HG03342 (cell line): ENCODE data around the gene SLC44A4.
"Not testable (repeated sequence)": the region's sequence is repeated elsewhere in the genome, so short reads cannot be mapped to it uniquely, and the experiment has no call there.

Experiments used
- ATAC-seq: cut with Tn5 transposase; IDR thresholded peaks from one replicate; pipeline ENCODE4 v1.9.1; 2021; ENCODE audit warnings: mild to moderate bottlenecking, moderate library complexity; ENCODE audit not compliant: unreplicated experiment

Gene SLC44A4

DNA sequence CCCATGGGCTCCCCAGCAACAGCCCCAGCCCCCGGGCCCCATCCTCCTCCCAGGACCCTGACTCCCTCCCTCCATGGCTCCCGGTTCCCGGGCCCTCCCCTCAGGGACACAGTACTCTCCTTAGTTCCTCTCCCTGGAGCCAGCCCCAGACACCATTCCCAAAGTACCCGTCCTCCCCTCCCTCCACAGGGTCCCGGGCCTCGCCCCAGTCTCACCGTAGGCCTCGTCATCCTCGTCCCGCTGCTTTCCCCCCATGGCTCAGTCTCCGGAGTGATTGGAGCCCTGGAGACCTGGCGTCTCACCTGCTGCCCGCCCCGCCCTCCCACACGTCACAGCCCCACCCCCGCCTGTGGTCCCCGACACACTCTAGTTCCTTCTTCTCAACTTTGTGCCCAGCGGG is at the start of gene SLC44A4:
Gene SLC44A4, minus strand, starts transcription at position 272 of the 400 bp plus-strand sequence. Its CDS starts 17 bp downstream, at position 255.
- ATAC-seq: no peak

DNA sequence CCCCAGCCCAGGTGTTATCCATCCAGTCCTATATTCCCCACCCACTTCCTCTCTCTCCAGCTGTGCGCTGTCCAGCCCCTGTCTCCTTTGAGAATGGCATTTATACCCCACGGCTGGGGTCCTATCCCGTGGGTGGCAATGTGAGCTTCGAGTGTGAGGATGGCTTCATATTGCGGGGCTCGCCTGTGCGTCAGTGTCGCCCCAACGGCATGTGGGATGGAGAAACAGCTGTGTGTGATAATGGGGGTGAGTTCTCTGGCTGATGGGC is 49.8 kb upstream of the SLC44A4 start:
- ATAC-seq: no peak

DNA sequence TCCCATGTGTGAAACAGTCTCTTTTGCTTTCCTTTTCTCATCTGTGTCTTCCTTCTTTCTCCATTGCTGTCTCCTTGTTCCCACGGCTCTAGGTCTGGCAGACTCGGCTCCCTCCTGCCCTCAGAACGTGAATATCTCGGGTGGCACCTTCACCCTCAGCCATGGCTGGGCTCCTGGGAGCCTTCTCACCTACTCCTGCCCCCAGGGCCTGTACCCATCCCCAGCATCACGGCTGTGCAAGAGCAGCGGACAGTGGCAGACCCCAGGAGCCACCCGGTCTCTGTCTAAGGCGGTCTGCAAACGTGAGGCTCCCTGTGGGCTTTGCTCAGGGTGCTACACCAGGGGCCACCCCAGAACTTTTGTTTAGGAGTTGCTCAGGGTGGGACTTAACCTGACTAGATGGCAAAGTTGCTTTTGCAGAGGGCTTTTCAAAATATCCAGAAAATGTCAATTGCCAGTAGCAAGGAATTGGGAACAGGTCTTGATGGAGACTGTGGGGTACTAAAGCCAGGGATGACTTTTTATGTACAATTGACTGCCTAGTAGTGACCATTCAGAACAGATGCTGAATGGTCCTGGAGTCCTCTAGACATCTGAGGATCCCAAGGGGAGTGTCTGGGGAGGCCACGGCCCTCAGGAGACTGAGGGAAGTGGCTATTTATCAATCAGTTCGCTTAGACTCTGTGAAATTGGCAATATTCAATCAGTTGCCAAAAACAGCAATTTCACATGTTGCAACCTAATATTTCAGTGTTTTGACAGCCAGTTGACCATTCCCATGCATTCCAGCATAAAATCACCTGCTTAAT is 49.3 kb upstream of the SLC44A4 start:
- ATAC-seq: no peak

DNA sequence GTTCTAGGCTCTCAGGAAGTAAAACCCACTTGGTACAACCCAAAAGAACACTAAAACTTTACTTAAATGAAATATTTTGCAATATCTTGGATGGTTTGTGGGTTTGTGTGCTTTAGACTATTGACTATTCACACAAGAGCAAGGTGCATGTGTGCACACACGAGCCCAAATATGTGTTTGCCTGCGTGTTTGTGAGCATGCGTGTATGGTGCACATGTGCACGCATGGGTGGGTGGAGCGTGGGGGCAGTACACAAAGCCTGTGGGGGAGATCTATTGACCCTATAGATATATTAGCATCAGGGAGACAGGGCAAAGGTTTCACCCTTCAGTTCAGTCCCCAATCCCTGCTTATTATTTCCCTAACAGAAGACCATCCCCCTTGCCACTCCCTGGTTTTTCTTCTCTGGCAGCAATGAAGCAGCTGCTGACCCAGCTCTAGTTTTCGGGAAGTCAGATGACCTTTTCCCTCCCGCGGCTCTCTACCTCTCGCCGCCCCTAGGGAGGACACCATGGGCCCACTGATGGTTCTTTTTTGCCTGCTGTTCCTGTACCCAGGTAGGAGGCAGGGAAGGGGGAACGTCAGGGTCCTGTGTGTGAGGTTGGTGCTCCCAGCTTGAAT is 48.6 kb upstream of the SLC44A4 start, which contains the start of gene C2:
Gene C2, plus strand, starts transcription at position 476 of the 621 bp plus-strand sequence. Its CDS starts 36 bp downstream, at position 512.
- no peak for ATAC-seq

DNA sequence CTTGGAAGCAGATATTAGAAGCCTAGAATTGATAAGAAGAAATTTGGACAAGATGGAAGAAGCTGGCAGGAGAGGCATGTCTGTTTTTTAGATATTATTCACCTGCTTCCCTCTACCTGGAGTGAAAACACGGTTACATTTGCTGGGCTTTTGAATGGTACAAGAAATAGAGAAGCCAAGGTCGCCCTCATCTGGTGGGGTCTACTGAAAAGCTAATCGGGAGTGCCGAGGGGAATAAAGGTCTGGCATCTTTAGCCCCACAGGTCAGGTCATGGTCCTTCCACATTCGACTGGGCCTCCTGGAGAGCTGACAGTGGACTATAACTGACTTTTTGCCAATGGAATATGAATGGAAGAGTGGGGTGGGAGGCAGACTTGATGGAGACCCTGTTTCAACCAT is 44.1 kb upstream of the SLC44A4 start:
- ATAC-seq: no peak

DNA sequence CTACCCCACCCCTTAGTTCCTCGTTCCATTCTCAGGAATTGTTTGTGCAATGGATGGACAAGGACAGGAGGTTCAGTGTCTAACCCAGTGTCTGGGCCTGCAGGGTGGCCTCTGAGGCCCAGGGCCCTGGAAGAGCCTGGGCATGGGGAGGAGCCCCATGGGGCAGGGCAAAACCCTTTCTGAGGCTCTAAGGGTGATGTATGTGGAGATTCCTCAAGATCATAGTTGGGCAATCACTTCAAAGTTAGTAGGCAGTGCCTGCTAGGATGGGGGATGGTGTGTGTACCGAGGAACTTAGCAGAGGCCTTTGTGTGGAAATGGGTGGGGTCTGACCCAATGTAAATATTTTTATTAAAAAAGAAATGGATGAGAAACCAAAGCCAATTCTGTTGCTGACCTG is 42.0 kb upstream of the SLC44A4 start:
- ATAC-seq: no peak

DNA sequence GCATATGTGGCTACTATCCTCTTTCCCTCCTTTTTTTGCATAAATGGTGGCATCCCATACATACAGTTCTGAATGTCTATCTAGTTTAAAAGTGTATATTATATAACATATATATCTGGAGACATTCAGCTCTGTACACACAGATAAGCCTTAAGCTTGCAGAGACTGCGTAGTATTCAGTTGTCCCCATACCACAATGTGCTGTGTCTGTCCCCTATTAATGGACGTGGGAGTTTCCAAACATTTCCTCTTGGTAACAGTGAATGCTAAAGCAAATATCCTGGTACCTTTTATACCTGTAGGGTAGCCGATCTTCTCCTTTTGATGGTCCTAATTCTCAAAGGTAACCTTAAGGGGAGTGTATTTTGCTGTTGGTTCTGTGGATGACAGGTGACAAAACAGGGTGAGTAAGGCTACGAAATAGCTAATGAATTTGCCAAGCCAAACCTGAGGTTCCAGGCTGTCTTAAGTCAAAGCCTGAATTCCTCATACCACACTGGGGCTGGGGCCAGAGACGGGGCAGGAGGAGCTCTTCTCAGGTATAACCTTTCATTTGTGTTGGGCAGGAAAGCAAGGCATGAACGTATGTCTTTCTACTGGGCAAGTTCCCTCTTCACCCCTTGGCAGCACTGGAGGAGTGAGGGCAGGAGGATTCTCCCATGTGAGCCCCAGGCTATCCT is 41.0 kb upstream of the SLC44A4 start:
- ATAC-seq: no peak

DNA sequence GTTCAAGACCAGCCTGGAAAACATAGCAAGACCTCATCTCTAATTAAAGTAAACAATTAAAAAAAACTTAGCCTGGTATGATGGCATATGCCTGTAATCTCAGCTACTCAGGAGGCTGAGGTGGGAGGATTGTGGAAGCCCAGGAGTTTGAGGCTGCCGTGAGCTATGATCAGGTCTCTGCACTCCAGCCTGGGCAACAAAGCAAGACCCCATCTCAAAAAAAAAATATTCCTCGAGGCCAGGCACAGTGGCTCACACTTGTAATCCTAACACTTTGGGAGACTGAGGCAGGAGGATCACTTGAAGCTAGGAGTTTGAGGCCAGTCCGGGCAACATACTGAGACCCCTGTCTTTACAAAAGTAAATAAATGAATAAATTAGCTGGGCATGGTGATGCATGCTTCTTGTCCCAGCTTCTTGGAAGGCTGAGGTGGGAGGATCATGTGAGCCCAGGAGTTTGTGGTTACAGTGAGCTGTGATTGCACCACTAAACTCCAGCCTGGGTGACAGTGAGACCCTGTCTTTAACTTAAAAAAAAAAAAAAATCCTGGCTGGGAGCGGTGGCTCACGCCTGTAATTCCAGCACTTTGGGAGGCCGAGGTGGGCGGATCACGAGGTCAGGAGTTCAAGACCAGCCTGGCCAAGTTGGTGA is 39.4 kb upstream of the SLC44A4 start:
- ATAC-seq: no peak

DNA sequence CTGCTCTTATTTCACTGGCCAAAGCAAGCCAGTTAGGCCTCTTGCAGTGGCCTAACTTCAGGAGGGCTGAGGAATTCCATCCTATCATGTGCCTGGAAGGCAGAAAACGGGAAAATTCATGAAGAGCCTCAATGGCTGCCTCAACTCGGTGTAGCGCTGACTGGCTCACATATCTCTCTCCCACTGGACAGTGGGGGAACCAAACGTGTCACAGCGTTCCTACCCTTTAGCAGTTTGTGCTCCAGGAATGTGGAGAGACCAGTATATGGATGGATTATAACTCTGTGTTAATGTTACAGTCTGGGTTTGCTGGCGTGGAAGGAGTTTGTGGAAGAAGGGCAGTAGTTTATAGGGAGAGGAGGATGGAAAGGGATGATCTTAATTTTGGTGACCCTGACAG is 37.0 kb upstream of the SLC44A4 start:
- no peak for ATAC-seq

DNA sequence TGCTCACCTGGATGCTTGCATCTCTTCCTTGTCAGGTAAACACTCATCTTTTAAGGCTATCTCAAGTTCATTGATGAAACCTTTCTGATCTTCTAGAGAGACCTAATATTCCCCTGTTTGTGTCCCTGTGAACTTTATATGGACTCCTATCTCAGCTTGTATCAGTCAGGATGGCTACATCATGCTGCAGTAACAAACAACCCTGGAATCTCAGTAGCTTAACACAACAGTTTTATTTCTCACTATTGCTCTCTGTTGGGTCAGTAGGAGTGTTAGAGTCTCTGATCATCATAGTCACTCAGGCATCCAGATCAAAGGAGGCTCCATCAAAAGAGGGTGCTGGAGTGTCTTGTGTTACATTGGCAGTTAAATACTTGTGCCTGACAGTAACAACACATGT is 36.6 kb upstream of the SLC44A4 start:
- ATAC-seq: no peak

DNA sequence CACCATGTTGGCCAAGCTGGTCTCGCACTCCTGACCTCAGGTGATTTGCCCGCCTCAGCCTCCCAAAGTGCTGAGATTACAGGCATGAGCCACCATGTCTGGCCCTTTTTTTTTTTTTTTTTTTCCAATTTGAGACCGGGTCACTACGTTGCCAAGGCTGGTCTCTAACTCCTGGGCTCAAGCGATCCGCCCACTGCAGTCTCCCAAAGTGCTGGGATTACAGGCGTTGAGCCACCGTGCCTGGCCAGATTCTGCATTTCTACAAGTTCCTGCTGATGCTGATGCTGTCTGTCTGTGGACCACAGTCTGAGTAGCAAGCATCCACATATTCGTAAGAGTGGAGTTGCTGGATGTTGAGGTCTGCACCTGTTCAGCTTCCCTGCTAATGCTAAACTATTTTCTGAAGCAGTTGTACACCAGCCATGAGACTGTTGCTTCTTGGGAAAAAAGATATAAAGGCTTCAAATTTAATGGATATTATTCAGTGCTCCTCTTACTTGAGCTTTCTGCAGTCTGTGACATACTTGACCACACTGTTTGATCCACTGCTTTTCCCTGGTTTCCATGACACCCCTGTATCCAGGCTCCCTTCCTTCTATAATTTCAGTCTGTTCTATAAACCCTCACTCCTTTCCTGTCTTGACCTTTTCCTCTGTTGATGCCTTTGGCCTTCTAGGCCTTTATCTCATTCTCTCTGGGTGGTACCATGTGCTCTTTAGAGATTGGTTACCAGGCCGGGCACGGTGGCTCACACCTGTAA is 33.2 kb upstream of the SLC44A4 start:
- no peak for ATAC-seq

DNA sequence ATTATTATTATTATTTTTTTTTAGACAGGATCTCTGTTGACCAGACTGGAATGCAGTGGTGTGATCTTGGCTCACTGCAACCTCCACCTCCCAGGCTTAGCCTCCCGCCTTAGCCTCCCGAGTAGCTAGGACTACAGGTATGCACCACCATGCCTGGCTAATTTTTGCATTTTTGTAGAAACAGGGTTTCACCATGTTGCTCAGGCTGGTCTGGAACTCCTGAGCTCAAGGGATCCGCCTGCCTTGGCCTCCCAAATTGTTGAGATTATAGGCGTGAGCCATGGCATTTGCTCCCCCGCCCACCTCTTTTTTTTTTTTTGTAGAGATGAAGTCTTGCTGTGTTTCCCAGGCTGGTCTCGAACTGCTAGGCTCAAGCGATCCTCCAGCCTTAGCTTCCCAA is 30.5 kb upstream of the SLC44A4 start:
- ATAC-seq: not testable (repeated sequence)

DNA sequence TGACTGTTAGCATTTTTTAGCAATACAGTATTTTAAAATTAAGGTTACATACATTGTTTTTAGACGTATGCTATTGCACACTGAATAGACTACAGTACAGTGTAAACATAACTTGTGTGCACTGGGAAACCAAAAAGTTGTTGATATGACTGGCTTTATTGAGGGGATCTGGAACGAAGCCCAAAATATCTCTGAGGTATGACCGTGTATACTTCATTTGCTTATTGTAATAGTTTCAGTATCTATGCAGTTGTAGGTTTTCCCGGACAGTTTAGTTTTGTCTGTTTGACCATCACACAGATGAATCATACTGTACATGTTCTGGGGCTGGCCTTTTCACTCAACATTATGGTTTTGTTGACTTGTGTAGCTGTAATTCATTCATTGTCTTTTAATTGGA is 30.0 kb upstream of the SLC44A4 start:
- ATAC-seq: peak; percentile 83

DNA sequence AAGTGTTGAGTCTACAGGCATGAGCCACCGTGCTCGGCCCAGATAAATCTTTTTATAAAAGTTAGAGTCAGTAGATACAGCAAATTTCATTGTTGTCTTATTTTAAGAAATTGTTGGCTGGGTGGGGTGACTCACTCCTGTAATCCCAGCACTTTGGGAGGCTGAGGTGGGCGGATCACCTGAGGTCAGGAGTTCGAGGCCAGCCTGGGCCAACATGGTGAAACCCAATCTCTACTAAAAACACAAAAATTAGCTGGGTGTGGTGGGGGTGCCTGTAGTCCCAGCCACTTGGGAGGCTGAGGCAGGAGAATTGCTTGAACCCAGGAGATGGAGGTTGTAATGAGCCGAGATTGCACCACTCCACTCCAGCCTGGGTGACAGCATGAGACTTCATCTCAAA is 29.5 kb upstream of the SLC44A4 start:
- ATAC-seq: not testable (repeated sequence)

DNA sequence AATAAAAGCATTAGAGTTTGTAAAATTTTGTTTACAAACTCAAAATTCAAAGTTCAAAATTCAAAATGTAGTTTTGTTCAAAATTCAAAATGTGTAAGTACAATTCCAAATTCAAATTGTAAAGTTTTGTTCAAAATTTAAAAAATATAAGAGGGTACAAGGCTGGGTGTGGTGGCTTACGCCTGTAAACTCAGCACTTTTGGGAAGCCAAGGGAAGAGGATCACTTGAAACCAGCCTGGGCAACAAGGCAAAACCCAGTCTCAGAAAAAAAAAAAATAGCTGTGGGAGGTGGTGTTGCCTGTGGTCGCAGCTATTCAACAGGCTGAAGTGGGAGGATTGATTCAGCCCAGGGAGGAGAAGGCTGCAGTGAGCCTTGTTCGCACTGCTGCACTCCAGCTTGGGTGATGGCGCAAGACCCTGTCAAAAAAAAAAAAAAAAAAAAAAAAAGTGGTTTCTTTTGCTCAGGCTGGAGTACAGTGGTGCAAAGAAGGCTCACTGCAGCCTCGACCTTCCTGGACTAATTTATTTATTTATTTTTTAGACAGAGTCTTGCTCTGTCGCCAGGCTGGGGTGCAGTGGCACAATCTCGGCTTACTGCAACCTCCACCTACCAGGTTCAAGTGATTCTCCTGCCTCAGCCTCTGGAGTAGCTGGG is 28.5 kb upstream of the SLC44A4 start:
- no peak for ATAC-seq

DNA sequence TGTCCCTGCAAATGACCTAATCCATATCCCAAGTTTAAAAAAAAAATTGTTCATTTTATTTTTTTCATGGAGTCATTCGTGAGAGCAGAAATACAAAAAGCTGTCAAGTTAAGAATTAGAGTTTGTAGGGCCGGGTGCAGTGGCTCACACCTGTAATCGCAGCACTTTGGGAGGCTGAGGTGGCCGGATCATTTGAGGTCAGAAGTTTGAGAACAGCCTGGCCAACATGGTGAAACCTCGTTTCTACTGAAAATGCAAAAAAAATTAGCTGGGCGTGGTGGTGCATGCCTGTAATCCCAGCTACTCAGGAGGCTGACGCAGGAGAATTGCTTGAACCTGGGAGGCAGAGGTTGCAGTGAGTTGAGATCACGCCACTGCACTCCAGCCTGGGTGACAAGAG is 27.9 kb upstream of the SLC44A4 start:
- ATAC-seq: not testable (repeated sequence)

DNA sequence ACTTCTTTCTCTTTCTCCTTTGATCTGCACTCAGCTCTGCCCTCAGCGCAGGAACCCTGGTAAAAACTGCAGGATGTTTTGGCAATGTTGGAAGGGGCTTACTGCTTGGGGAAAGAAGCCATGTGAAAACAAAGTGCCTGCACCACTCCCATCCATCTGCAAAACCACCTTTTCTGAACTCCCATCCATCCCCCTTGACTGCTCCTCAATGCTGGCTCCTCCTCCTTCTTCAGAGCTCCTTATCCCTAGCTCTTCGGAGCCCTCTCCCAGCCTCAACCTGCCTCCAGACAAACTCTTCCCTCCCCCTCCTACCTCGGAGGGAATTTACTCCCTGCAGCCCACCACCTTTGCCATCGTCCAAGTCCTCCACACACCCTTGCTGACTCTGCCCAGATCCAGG is 27.3 kb upstream of the SLC44A4 start:
- ATAC-seq: no peak

DNA sequence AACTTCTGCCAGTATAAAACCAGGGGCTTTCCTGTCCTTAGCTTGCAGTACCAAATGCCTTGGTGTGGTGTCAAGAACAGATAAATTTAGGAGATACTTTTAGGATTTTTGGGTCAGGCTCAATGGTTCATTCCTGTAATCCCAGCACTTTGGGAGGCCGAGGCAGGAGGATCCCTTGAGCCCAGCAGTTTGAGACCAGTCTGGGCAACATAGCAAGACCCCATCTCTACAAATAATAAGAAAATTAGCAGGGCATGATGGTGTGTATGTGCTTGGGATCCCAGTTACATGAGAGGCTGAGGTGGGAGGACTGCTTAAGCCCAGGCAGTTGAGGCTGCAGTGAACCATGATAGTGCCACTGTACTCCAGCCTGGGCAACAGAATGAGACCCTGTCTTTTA is 26.2 kb upstream of the SLC44A4 start:
- ATAC-seq: no peak

DNA sequence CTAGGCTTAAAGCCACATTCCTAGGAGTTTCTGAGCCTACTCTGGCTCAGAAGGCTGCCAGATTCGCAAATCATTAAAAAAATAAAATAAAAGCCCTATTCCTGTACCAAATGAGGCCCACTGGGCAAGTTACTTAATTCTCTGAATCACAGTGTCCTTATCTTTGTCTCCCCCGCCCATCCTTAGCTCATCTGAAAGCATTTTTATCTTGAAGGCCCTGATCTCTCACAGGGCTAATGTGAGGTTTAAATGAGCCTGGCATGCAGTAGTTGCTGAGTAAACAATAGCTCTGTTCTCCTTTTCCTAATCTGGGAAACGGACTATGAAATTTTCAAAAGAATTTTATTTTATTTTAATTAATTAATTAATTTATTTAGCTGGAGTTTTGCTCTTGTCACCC is 25.2 kb upstream of the SLC44A4 start:
- ATAC-seq: no peak

DNA sequence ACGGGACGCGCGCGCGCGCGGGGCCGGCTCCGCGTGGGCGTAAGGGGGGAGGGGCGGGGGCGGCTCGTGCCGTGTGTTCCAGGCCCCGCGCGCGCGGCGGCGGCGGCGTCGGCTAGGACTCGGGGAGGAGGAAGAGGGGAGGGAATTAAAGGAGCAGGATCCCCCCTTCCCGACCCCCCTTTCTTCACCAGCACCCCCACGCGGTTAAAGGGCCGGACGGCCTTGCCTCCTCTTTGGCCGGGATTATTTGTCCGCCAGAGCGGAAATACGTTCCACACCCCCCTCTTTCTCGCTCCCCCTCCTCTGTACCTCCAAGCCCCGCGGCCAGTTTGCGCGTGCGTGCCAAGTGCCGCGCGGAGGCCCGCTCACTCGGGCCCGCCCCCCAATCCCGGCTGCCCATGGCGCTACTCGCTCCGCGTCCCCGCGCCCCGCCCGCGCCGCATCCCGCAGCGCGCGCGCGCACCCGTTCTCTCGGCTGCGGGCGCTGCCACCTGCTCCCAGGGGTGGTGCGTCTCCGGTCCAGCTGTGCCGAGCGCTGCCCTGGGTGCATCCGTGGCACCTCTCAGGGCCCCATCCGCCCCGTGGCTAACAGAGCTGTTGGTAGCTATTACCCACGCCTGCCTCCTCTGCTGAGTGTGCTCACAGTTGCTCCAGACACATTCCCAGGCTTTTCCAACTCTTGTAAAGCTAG is 23.3 kb upstream of the SLC44A4 start, which contains the start of gene ZBTB12:
Gene ZBTB12, minus strand, starts transcription at position 134 of the 691 bp plus-strand sequence. CDS start 781 bp downstream, outside the sequence.
- peak; percentile 53 for ATAC-seq
